NCI-H1930 (cell line): ENCODE measurements around the gene RALGDS.

Experiments
- DNase-seq, 2 experiments: peaks; one replicate each; lab custom pipeline; 2025; lab: John Stamatoyannopoulos, UW

The RALGDS gene

DNA sequence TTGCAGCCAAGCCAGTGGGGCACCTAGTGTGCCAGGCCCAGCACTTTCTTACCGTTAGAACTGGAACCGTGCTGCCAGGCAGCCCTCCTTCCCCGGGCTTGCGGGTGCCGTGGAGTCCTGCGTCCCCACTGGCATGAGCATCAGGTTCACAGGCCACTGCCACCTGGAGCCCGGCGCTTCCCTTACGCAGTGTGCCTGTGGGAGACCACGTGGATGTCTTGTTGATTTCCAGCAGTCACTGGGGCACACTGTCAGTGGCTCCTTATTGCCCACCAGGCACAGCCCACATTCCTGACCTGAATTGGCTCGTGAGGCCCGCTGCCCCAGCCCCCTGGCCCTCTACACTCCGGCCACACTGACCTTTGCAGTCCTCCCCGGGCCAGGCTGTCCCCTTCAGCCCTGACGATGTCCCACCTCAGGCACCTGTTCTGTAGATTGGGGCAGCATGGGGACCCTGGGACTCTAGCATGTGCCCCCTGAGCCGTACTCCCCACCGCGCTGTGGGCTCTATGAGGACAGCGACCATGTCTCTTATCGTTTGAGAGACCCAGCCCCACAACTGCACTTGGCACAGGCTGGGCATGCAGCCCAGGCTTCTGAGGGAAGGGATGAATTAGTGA lies 69.6 kb downstream of the RALGDS start:
- no peak for DNase-seq

DNA sequence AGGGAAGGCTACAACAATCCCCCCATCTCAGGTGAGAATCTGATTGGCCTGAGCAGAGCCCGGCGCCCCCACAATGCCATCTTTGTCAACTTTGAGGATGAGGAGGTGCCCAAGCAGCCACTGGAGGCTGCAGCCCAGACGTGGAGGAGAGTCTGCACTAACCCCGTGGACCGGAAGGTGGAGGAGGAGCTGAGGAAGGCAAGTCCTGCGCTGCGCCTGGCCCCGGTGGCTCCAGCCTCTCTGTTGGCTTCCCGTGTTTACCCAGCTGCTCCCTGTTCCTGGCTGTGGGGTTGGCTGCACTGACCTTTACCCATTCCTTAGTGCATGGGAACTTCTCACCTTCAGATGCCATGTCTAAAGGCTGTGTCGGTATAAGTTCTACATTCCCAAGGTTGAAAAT lies 70.3 kb downstream of the RALGDS start:
- DNase-seq: no peak

DNA sequence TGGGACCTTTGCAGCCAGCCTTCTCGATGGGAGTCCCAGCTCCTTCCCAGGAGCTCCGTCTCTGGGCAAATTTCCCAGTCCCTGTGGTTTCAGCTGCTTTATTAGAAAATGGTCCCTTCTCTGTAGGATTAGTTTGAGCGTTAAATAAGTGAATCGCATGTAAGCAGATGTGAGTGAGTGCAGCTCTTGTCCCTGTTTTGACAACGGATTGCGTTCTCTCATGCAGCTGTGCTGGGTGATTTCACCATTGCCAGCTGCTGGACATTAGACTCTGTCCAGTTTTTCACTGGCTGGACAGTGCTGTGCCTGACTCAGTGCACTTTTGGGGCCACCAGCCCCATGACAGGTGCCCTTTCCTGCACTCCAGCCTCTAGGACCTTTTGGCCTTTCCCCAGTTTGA lies 70.9 kb downstream of the RALGDS start:
- DNase-seq: no peak

DNA sequence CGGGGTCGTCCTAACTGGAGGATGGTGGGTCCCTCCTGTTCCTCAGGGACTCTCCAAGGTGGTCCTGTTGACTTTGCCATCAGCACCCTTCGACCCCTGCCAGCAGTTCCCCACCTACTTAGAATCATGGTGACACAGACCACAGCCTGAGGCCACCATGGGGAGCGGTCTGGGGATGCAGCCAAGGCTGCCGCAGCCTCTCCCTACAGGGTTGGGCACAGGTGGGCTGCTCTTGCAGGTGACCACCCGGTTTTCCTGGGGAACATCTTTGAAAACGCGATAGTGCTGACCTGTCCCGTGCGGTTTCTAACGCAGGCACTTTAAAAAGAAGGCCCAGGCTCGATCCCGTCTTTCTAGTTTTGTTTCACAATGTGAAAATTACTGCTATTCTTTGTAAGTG lies 72.0 kb downstream of the RALGDS start:
- no peak for DNase-seq

DNA sequence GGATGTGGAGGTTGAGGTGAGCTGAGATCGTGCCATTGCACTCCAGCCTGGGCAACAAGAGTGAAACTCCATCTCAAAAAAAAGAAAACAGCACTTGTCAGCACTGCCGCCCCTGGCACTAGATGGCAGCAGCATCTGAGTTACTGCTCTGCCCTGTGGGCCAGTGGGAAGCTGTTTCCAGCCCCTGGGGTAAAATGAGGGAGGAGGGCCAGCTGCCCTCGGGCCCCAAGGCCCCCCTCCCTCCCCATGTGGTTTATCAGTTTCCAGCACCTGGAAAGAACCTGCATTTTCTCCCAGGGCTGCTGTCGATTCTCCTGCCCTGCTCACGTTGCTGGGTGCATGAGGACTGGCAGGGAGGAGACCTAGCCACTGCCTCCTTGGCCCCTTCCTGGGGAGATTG lies 72.4 kb downstream of the RALGDS start:
- no peak for DNase-seq
